ENCODE results near the gene TENT4A.

- TF ChIP-seq CTCF (conservative IDR thresholded peaks at IDR 0.05; ENCODE audit: low read length) (no peak), EZH2phosphoT487 (IDR thresholded peaks at IDR 0.05; ENCODE audit: borderline replicate concordance, low read depth, low read length) (no peak)
Measured at GRCh38 chr5:6761333-6761732, 48.1 kb downstream of the TENT4A start.
